Middle frontal gyrus (tissue), 1 donor: Measurements from ENCODE around the gene DTL.

Experiments
- DNase-seq: peaks from one replicate; pipeline ENCODE4 v3.0.0-alpha.2; 2015; ENCODE audit warnings: low spot score; ENCODE audit errors: extremely low spot score

Gene DTL

DNA sequence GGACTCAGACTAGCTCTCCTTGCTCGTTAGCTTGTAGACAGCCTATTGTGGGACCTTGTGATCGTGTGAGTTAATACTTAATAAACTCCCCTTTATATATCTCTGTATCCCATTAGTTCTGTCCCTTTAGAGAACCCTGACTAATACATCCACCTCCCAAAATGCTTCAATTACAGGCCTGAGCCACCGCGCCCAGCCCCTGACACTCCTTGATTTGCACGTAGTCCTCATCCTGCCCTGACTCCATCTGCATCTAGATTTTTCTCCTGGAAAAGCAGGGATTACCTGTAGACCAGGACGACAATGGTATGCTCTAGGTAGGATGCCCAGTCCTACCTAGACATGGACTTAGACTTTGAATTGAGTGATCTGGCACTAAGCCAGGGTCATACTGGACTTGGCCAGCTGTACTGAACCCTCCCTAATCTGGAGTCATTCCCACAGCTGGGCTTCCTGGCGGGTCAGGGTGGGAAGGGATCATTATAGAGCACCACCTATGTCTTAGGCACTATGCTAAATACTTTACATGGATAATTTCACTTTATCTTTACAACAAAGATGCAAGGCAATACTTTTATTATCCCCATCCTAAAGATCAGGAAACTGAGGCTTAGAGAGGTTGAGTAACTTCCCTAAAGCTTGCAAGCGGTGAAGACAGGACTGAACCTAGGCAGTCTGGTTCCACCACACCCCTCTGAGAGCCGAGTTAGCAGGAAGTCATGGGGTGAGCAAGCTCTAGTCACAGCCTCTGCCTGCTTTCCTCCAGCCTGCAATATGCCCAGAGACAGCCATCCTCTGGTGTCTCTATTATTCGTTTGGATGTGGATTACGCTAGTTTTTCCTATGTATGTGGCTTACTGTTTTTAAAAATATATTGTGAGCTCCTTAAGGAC lies 89.4 kb downstream of the DTL start:
- DNase-seq: no peak

DNA sequence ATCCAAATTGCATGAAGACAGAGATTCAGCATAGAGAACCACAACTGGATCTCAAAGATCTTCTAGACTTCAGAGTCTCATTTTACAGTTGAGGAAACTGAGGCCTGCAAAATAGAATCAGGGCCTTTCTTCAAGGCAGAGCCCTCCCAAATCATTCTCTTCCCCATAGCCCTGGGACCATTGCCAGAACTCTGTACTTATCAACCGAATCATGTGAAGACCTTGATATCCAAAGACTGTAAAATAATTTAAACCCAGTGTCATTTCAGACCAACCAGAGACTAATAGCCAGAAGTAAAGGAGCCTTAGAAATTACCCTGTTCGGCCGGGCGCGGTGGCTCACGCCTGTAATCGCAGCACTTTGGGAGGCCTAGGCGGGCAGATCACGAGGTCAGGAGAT lies 90.1 kb downstream of the DTL start:
- DNase-seq: no peak

DNA sequence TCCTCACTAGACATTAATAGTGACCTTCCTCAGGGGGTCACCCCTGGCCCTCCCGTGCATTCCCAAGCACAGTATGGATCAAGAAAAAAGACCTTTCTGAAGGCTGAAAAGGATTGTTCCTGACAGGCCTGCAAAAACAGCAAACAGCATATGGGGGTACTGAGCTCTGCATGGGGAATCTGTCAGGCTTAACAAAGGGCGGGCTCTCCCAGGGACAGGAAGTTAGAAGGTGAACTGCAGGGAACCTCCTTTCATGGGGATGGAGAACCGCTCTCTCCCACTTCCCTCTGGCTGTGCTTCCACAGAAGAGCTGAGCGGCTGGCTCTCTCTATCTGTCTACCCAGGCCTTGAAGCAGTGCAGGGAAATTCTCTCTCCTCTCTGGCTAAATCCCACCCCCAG lies 91.7 kb downstream of the DTL start:
- DNase-seq: no peak

DNA sequence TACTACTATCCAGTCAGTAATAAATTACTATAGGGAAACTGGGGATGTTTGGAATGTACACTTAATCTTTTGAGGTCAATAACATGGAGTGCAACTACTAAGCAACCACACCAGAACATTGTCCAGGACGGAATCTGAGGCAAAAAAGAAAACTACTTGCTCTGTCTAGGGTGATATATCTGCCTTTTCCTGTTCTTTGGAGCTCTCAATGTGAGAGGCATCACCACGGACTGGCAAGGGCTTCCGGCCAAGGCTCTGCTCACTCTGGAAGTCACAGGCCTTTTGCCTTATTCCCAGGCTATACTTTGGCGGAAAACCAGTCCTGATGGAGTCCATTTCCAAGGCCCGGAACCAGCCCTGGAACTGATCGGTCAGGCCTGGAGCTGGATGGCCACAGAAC lies 94.2 kb downstream of the DTL start:
- DNase-seq: no peak

DNA sequence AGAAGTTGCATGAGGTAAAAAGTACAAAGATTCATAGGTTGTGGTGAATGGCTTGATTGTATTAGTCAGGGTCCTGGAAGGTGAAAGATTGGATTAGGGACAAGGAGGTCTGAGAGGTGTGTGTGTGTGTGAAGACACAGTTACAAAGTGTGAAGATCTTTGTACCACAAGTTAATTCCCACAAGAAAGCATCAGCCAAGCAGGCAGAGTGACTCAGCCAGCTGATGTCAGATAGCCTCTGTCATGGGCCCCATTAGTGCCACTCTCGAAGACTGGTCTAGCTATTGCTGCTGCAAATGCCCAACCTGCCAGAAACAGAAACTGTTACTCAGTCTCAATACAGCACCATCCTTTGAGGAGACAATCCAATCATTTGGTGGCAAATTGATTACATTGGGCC lies 96.5 kb downstream of the DTL start:
- DNase-seq: no peak

DNA sequence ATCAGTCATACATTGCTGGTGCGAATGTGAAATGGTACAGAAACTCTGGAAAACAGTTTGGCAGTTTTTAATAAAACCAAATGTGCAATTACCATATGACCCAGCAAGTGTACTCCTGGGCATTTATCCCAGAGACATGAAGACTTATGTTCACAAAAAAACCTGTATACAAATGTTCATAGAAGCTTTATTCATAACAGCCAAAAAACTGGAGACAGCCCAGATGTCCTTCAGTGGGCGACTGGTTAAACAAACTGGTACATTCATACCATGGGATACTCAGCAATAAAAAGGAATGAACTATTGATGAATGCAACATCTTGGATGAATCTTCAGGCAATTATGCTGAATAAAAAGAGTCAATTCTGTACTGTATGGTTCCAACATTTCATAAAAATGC lies 97.8 kb downstream of the DTL start:
- DNase-seq: no peak

DNA sequence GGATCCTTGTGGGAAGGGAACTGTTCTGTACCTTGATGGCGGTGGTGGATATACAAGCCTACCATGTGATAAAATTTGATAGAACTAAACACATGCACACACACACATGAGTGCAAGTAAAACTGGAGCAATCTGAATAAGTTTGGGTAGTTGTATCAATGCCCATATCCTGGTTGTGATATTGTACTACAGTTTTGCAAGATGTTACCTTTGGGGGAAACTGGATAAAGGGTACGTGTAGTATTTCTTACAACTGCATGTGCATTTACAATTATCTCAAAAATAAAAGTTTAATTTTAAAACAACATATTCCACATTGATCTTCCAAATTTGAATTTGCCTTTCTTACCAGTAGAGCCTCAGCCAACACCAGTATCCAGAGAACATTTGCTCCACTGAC lies 99.6 kb downstream of the DTL start:
- DNase-seq: no peak

DNA sequence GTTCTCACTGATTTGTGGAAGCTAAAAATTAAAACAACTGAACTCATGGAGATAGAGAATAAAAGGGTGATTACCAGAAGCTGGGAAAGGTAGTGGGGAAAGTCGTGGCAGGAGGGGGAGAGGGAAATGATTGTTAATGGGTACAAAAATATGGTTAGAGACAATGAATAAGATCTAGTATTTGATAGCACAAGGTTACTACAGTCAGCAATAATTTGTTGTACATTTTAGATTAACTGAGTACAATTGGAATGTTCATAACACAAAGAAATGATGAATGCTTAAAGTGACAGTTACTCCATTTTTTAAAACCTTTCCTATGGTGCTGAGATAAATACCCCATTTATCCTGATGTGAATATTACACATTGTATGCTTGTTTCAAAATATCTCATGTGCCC lies 102.3 kb downstream of the DTL start:
- no peak for DNase-seq

DNA sequence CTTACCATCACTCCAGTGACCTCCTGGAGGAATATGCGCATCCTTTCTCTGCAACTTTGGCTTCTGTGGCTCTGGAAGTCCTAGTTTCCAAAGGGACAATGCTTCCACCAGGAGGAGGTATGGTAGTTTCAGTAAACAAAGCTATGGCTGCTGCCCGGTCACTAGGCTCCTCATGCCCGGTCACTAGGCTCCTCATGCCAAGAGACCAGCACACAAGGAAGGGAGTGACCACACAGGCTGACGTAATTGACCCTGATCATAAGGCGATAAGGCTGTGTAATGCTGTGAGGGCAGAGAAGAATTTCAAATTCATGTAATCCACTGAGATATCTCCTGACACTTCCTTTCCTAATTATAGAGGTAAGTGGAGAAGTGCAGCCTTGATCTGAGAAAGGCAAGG lies 102.9 kb downstream of the DTL start:
- no peak for DNase-seq

DNA sequence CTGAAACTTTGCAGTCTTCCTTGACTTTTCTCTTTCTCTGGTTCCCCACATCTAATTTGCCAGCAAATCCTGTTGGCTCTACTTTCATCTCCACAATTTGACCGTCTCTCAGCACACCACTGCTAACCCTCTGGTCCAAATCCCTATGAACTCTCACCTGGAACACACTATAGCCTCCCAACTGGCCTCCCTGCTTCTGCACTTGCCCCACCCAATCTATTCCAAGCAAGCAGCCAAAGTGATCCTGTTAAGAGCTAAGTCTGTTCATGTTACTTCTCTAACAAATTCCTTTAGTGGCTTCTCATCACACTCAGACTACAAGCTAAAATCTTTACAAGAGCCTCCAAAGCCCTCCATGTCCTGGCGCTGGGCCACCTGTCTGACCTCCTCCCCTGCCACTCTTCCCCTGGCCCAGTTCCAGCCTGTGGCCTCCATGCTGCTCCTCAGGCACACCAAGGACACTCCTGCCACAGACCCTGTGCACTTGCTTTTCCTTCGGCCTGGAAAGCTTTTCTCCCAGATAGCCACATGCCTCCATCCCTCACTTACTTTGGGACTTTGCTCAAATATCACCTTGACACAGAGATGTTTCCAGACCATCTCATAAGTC lies 104.1 kb downstream of the DTL start:
- DNase-seq: no peak

DNA sequence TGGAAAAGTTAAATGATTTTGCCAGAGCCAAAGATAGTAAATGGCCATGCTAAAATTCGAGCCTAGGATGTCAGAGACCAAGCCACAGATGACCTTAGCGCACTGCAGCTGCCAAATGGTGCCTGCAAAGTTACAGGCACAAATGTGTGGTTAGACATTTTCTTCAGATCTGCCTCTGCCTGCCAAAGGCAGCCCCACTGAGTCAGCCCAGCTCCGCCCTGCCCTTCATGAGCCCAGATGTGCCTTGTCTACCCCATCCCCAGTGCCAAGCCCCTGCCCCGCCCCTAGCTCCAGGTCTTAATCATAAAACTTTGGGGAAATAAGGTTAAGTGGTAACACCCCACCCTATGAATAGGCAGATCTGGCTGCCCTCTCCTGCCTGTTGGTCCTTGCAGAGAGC lies 105.9 kb downstream of the DTL start:
- no peak for DNase-seq

DNA sequence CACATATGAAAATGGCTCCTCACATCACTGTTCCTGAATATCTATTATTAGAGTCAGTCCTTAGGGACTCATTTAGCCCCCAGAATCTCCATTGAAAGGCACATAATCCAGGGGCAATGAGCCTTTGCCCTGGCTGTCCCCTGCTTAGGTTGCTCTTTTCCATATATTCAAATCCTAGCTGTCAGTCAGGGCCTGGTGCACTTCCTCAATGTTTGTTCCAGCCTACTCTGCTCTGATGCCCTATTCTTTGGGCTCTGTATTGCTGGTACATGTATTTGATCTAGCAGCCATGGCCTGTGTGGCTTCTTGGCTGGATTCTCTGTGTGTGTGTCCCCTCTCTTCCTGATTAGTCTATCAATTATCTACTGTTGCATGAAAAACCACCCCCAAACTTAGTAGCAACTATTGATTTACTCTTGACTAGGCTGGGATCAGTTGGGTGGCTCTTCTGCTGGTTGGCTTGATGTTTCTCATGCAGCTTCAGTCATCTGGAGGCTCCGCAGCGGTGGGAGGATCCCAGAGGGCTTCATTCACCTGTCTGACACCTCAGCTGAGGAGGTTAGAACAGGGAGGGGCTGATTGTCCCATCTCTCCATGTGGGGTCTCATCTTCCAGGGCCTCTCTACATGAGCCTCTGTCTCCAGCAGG lies 107.5 kb downstream of the DTL start:
- DNase-seq: no peak

DNA sequence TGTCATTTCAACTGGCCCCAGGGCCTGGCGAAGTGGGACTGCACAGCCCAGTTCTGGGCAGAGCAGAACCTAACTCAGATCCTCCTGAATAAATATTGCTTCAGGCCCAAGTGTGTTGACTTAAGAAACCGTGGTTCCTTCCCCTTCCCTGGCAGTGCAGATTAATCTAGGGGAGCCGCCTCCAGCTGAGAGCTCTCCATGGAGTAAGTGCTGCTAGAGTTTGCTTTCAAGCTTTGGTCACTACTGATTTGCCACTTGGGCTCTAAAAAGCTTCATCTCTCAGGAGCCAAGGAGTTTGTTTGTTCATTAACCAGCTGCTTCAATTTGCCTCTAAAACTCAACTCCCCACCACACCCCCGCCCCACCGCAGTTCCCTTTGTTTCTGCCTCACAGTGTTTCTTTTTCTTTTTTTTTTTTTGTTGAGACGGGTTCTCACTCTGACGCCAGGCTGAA lies 112.1 kb downstream of the DTL start:
- DNase-seq: no peak

DNA sequence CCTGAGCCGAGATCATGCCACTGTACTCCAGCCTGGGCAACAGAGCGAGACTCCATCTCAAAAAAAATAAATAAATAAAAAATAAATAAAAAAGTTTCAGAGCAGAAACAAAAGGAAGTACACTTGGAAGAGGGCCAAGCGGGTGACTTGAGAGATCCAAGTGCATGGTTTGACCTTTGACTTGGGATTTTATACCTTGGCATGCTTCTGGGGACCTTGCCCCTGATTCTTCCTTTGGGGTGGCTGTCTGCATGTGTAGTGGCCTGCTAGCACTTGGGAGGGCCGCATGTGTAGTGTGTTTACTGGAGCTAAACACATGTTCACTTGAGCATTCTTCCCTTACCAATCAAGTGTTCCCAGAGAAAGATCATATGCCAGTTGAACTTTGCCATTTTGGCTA lies 114.0 kb downstream of the DTL start:
- no peak for DNase-seq

DNA sequence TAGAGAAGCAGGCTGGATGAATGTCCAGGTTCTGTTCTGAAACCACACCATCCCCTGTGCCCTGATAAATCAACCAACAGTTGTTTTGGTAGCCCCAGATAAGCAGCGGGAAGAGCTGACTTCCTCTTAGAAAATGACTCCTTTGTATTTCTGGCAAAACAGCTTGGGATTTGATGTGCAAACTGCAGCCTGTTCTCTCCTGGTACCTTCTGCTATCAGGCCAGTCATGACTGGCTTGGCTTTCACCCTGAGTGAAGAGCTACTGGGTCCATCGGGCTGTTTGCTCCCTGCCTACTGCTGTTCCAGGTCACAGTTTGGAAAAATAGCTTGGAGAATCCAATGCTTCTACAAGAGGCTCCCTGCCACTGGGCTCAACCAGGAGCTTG lies 116.8 kb downstream of the DTL start:
- no peak for DNase-seq

DNA sequence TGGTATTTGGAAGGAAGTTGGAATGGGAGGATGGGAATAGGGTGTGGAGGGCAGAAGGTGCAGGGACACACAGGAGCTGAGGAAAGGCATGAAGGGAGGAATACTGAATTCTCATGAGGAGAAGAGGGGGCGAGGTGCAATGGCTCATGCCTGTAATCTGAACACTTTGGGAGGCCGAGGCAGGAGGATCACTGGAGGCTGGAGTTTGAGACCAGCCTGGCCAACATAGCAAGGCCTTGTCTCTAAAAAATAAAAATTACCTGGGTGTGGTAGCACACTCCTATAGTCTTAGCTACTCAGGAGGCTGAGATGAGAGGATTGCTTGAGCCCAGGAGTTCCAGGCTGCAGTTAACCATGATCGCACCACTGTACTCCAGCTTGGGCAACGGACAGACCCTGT lies 117.3 kb downstream of the DTL start:
- no peak for DNase-seq

DNA sequence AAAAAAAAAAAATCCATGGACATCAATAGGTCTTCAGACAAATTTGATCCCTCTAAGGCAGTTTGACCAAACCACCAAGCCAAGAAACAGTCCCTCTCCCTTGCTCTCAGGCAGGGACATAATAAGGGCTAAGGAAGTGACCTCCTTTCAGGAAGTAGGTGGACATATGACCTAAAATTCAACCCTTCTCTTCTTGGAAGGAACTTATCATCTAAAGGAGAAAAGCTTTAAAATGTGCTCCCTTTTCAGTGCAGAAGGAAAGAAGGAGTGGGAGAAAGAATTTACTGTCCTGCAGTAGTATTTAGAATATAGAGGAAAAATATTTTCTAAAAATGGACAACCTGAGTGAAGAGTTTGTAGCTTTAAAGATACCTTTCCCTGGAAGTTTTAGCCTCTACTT lies 118.1 kb downstream of the DTL start:
- DNase-seq: no peak
